ENCODE measurements around the gene COBL. TPM values are rescaled to one million over a fixed set of nuclear protein-coding genes. Genes with fewer than 3 reads are reported as not detected.

COBL gene
- total RNA-seq, 4 donors from 2014 or later = 17.2 to 59.7 (median 31.0) TPM

GRCh38 chr7:51226916-51227535 lies 89.6 kb downstream of the COBL start:
- Histone ChIP-seq H3K36me3 (no peaks in the 10 kb centered on the region), H3K9me3 (no peaks in the 10 kb centered on the region), H3K4me1 (peaks cover 0 to 6% (median 0%) of the 10 kb centered on the region in 3 donors), H3K4me3 (no peak overlapping the region), H3K27me3 (no peaks in the 10 kb centered on the region), H3K27ac (peak overlapping the region in 1 of 4 donors; percentile 9)
- WGBS, 2 donors (ENCODE audit: low coverage in 1 of 2) = 92% methylated on average over 10 of the region's 10 CpGs; no CpG with 5 or more reads in 1 of the 2 donors
- no peak for TF ChIP-seq POLR2A (IDR thresholded peaks at IDR 0.05)
- no peak for TF ChIP-seq POLR2AphosphoS5 (IDR thresholded peaks at IDR 0.05)
- no peak for TF ChIP-seq EP300 (IDR thresholded peaks at IDR 0.05)
- TF ChIP-seq, protein P1, sequence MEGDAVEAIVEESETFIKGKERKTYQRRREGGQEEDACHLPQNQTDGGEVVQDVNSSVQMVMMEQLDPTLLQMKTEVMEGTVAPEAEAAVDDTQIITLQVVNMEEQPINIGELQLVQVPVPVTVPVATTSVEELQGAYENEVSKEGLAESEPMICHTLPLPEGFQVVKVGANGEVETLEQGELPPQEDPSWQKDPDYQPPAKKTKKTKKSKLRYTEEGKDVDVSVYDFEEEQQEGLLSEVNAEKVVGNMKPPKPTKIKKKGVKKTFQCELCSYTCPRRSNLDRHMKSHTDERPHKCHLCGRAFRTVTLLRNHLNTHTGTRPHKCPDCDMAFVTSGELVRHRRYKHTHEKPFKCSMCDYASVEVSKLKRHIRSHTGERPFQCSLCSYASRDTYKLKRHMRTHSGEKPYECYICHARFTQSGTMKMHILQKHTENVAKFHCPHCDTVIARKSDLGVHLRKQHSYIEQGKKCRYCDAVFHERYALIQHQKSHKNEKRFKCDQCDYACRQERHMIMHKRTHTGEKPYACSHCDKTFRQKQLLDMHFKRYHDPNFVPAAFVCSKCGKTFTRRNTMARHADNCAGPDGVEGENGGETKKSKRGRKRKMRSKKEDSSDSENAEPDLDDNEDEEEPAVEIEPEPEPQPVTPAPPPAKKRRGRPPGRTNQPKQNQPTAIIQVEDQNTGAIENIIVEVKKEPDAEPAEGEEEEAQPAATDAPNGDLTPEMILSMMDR (IDR thresholded peaks at IDR 0.05) = no peak
- no peak for ATAC-seq

- no peak for ATAC-seq
- peaks cover 0 to 6% (median 0%) of the 10 kb centered on the region in 3 donors for H3K4me1 ChIP-seq
- no peaks in the 10 kb centered on the region for H3K9me3 ChIP-seq
- no peaks in the 10 kb centered on the region for H3K36me3 ChIP-seq
- no peak overlapping the region for H3K4me3 ChIP-seq
- no peak overlapping the region for H3K27ac ChIP-seq
- no peak for TF ChIP-seq POLR2AphosphoS5 (IDR thresholded peaks at IDR 0.05)
- 65 to 78% methylated on average over 3 to 5 of the region's 8 CpGs for WGBS, 2 donors (ENCODE audit: low coverage in 1 of 2)
- H3K27me3 ChIP-seq = no peaks in the 10 kb centered on the region
These were observed 90.4 kb downstream of the COBL start for GRCh38 chr7:51226063-51226755.

DNA sequence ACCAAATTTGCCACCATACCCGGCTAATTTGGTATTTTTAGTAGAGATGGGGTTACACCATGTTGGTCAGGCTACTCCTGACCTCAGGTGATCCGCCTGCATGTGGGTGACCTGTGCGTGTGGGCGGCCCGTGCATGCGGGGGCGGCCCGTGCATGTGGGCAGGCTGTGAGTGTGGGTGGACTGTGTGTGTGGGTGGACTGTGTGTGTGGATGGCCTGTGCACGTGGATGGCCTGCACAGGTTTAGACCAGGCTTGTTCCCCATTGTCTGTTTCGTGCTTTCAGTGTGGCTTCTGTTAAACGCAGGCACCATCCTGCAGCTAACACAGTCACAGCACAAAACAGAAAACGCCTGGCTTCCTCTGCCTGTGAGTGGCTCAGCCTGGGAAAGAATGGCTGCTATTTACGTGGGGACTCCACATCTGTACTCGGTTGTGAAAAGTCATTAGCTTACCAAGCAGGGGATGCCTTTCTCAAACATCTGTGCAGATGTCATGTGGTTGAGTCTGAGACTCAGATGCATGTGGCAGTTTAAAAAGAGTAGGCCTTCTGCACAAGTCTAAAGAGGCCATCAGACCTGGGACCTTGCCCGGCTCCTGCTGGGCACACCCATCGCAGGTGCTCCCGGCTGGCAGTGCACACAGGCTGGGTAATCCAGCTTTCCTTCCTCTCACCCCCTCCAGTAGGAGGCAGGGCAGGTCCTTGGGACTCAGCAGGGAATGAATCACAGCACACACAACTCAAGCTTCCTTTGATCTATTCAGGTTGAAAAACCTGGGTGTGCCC lies 91.6 kb downstream of the COBL start:
- WGBS, 2 donors (ENCODE audit: low coverage in 1 of 2) = 57 to 67% methylated on average over 4 to 6 of the region's 17 CpGs
- Histone ChIP-seq H3K9me3 (no peaks in the 10 kb centered on the region), H3K36me3 (no peaks in the 10 kb centered on the region), H3K27me3 (no peaks in the 10 kb centered on the region), H3K27ac (no peak overlapping the region), H3K4me3 (no peak overlapping the region), H3K4me1 (peaks cover 0 to 6% (median 0%) of the 10 kb centered on the region in 3 donors)
- TF ChIP-seq, protein P1 (IDR thresholded peaks at IDR 0.05) = peak in 2 of 4 experiments; percentile 20 to 50
- no peak for TF ChIP-seq EP300 (IDR thresholded peaks at IDR 0.05)
- ATAC-seq = no peak

DNA sequence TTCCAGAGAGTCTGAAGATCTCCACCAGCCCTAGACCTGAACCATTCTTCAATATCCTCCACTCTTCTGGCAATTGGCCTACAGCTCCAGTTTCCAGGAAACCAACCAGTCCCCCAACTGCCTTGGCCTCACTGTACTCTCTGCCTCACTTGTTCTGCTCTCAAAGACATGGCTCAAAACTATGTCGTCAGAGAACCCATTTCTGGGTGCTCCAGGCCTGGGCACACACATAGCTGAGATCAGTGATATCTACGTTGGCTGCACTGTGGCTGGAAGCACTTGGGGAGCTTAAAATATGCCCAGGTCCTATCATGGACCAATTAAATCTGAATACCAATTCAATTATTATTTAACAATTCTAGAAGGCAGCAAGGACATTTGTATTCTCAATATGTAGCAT lies 93.1 kb downstream of the COBL start:
- Histone ChIP-seq H3K4me1 (peaks cover 0 to 6% (median 0%) of the 10 kb centered on the region in 3 donors), H3K36me3 (peaks cover 0 to 10% of the 10 kb centered on the region in 2 donors), H3K27ac (no peak overlapping the region), H3K27me3 (no peaks in the 10 kb centered on the region), H3K9me3 (no peaks in the 10 kb centered on the region), H3K4me3 (no peak overlapping the region)
- no peak for TF ChIP-seq EP300 (IDR thresholded peaks at IDR 0.05)
- TF ChIP-seq, protein P1 (IDR thresholded peaks at IDR 0.05) = no peak
- no peak for TF ChIP-seq POLR2A (IDR thresholded peaks at IDR 0.05)
- TF ChIP-seq POLR2AphosphoS5 (IDR thresholded peaks at IDR 0.05) = no peak
- 80 to 94% methylated on average over 1 to 2 of the region's 2 CpGs for WGBS, 2 donors (ENCODE audit: low coverage in 1 of 2)
- no peak for ATAC-seq

DNA sequence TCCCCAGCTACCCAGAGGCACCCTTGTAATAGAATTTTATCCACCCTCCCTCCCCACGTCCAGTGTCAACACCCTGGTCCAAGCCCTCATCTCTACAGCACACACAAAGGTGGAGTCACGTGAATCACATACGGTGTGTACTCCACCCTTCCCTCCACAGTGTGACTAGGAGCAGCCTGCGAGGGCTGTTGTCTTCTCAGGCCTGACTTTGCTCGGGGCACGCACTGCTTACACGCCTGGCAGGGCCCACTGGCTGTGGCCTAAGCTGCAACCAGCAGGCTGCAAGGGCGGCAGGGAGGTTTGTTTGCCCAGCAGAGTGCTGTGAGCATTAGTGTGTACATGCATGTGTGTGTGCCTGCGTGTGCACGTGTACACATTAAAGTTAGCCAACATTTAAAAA lies 93.7 kb downstream of the COBL start:
- TF ChIP-seq EP300 (IDR thresholded peaks at IDR 0.05) = no peak
- TF ChIP-seq, protein P1 (IDR thresholded peaks at IDR 0.05) = no peak
- TF ChIP-seq POLR2A (IDR thresholded peaks at IDR 0.05) = no peak
- no peak for TF ChIP-seq POLR2AphosphoS5 (IDR thresholded peaks at IDR 0.05)
- Histone ChIP-seq H3K4me1 (peaks cover 0 to 6% (median 0%) of the 10 kb centered on the region in 3 donors), H3K27ac (no peak overlapping the region), H3K4me3 (no peak overlapping the region), H3K9me3 (no peaks in the 10 kb centered on the region), H3K36me3 (peaks cover 0 to 11% of the 10 kb centered on the region in 2 donors), H3K27me3 (no peaks in the 10 kb centered on the region)
- no peak for ATAC-seq
- 89 to 100% methylated on average over 3 to 4 of the region's 10 CpGs for WGBS, 2 donors (ENCODE audit: low coverage in 1 of 2)
